ENCODE results near the gene PRDM16. TPM values are rescaled to one million over a fixed set of nuclear protein-coding genes. Genes with fewer than 3 reads are reported as not detected.

The PRDM16 gene
- total and polyA plus RNA-seq, 2 of the 8 experiments (the other 6 are each of a cell fraction or from before 2014, with no cell fraction given): 0.39 to 0.43 TPM

DNA sequence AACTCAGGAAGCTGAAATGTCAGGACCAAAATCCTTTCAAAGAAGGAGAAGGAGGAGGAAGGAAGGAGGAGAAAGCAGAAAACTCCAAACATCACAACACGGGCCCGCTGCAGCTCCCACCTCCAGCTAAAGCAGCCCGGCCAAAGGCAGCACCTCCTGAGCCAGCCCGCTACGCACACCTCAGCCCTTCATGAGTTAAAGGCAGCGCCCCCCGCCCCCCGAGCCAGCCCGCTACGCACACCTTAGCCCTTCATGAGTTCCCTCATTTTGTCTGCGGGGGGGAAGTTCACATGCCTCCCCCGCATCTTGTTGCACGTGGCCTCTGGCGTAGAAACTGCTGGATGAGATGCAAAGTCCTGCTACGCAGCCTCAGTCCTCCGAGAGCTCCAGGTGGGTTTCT, 294.8 kb downstream of the PRDM16 start:
- Histone ChIP-seq H3K56ac (replicated peaks; ENCODE audit: insufficient read length, low read depth, low read length) (no peak overlapping the region), H4K8ac (ENCODE audit: extremely low read depth, insufficient read depth, low read length) (no peak overlapping the region), H3K27ac (ENCODE audit: low read depth, low read length) (no peak overlapping the region), H3K27me3 (replicated peaks in 1 of 4; ENCODE audit: control insufficient read depth in 3 of 4, extremely low read depth in 1 of 4, insufficient read depth in 3 of 4, low read length in 3 of 4) (peaks cover 0 to 3% (median 0%) of the 10 kb centered on the region in 4 experiments; a peak in 2 of 7 replicates), H2AK5ac (ENCODE audit: low read depth, low read length) (no peak overlapping the region), H2AFZ (ENCODE audit: low read length) (no peak overlapping the region), H3K4ac (replicated peaks; ENCODE audit: insufficient read length, low read depth, low read length) (no peak overlapping the region), H3K4me3 (ENCODE audit: extremely low read depth in 1 of 4, insufficient read depth in 2 of 4, low read depth in 3 of 4, low read length in 4 of 4) (no peak overlapping the region), H3K4me1 (replicated peaks in 1 of 4; ENCODE audit: control insufficient read depth in 3 of 4, insufficient read depth in 4 of 4, low read length in 3 of 4) (peaks cover 0 to 6% (median 3%) of the 10 kb centered on the region in 4 experiments; a peak in 4 of 7 replicates), H3K23me2 (ENCODE audit: low read depth, low read length) (no peaks in the 10 kb centered on the region), H3K14ac (ENCODE audit: insufficient read length) (no peak overlapping the region), H3K4me2 (ENCODE audit: insufficient read depth in 1 of 2, low read depth in 2 of 2, low read length in 2 of 2) (no peak overlapping the region), H3K79me1 (ENCODE audit: low read depth, low read length) (no peaks in the 10 kb centered on the region), H3K23ac (ENCODE audit: insufficient read length) (no peak overlapping the region), H3K9me3 (ENCODE audit: insufficient read depth in 2 of 2, low read depth in 1 of 2, low read length in 1 of 2) (no peaks in the 10 kb centered on the region), H3K79me2 (ENCODE audit: control insufficient read depth in 1 of 2, insufficient read depth in 2 of 2, low read length in 2 of 2) (no peaks in the 10 kb centered on the region), H4K91ac (replicated peaks; ENCODE audit: insufficient read length, low read length) (no peak overlapping the region), H3K36me3 (ENCODE audit: control insufficient read depth in 2 of 4, insufficient read depth in 4 of 4, low read length in 3 of 4) (no peaks in the 10 kb centered on the region), H2BK20ac (ENCODE audit: low read length) (no peak overlapping the region), H2BK5ac (ENCODE audit: low read depth, low read length) (no peak overlapping the region), H4K20me1 (replicated peaks in 1 of 2; ENCODE audit: control insufficient read depth in 1 of 2, insufficient read depth in 2 of 2, low read length in 2 of 2) (no peaks in the 10 kb centered on the region), H2BK120ac (replicated peaks; ENCODE audit: low read depth, low read length) (no peak overlapping the region), H3K18ac (ENCODE audit: extremely low read depth, low read length) (no peak overlapping the region), H2BK12ac (ENCODE audit: low read depth, low read length) (no peak overlapping the region), H4K5ac (ENCODE audit: insufficient read length, low read depth, low read length) (no peak overlapping the region), H2BK15ac (ENCODE audit: low read length) (no peak overlapping the region), H3K9ac (replicated peaks in 1 of 4; ENCODE audit: extremely low read depth in 1 of 4, low read depth in 3 of 4, low read length in 3 of 4) (no peak overlapping the region)
- ChIA-PET CTCF (ENCODE audit: partially characterized antibody) (interaction anchor here (0.9 to 2.6 kb wide), 5 partner anchors 9 to 67 kb away, joined by 3 to 8 read pairs (median 5); no protein-coding TSS in a partner anchor), POLR2A (ENCODE audit: partially characterized antibody) (interaction anchor here (1.2 kb wide), 1 partner anchor 11 kb away, joined by 3 read pairs; no protein-coding TSS in a partner anchor)
- DNase-seq (ENCODE audit: low read depth in 1 of 2, low spot score in 2 of 2): no peak
- FAIRE-seq: no peak
- 93% methylated on average over 16 of the region's 16 CpGs; no CpG with 5 or more reads in 1 of the 2 experiments for WGBS, 2 experiments (ENCODE audit: extremely low coverage in 1 of 2, insufficient coverage in 1 of 2, insufficient read length in 1 of 2, insufficient replicate concordance in 2 of 2, low coverage in 1 of 2, low lambda C conversion rate in 2 of 2, missing lambda C conversion rate in 1 of 2)
- TF ChIP-seq CBX8 (IDR thresholded peaks at IDR 0.05; ENCODE audit: borderline replicate concordance, low read depth, low read length): no peak

Data from H1 (cell line).